HG03432 (cell line): Measurements from ENCODE around the gene NCKAP5.
"Not testable (repeated sequence)": the region's sequence is repeated elsewhere in the genome, so short reads cannot be mapped to it uniquely, and the experiment has no call there.

ENCODE experiments used
- ATAC-seq: cut with Tn5 transposase; IDR thresholded peaks from one replicate; pipeline ENCODE4 v1.9.1; 2021; ENCODE audit warnings: mild to moderate bottlenecking, moderate library complexity; ENCODE audit not compliant: unreplicated experiment

The NCKAP5 gene

DNA sequence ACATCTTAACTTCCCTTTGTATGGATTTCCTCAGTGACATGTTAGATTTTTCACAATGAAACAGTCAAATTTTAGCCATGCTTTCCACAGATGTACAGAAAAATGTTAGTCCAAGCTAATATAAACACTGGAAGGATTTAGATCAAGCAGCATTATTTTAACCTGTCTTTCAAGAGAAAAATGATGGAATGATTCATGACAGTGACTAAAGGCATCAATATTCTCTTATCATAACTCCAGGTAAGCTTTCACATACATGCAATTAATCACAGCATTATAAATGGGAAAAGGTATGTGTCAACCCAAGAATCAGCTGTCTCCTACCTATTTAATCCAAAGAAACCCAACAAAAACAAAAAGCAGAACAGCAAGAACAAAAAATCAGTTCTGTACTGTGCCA, 92.7 kb downstream of the NCKAP5 start:
- ATAC-seq, result no peak

GRCh38 chr2:133470446-133470845, 97.8 kb downstream of the NCKAP5 start:
- ATAC-seq, result not testable (repeated sequence)

DNA sequence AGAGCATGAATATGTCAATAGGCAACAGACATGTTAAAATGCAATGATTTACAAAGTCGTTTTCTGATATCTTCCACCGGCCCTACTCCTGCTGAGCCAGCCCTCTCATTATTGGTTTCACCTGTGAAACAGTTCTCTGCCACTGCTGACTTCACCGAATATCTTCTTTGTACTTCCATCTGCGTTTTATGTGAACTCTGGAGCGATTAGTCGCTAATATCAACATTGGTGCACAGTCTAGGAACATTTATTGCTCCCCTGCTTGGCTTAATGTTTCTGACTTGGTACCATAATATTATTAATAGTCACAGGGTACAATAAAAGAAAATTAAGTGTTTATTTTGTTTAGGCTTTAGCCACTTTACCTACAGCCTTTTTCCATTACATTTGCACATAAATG, 105.5 kb downstream of the NCKAP5 start:
- ATAC-seq, result no peak

- no peak for ATAC-seq
Measured at GRCh38 chr2:133461484-133461883, 106.8 kb downstream of the NCKAP5 start.

DNA sequence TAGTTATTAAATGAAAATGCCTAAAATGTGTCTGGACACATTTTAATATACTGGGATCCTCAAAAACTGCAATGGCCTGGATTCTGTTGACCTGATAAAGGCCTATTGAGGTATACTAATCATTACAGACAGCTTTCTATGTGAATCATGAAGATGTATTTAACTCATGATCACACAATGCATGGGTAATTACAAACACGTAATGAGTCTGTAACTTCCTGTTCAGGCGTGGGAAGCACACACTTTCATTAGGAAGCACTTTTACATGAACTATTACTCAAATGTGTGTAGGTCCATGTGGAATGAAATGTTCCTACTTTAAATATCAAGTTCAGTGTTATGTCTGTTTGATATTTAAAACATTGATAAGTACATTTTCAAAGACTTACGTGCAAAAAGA, 108.7 kb downstream of the NCKAP5 start:
- ATAC-seq, result no peak

DNA sequence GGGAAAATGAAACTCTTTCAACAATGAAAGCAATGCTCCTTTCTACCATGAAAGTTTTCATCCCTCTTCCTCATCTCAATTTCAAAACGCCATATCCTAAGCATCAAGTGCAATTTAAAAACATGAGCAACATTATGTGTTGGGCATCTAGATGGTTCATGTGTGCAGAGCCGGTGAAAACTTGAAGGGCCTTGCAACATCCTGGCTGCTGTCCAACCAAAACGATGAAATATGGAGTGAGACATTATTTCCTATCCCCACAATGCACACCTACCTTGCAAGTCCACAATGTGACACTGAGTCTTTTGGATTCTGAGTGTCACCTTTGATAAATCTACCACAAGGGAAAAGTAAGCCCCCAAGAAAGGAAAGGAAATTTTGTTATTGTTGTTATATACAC, 110.0 kb downstream of the NCKAP5 start:
- no peak for ATAC-seq

DNA sequence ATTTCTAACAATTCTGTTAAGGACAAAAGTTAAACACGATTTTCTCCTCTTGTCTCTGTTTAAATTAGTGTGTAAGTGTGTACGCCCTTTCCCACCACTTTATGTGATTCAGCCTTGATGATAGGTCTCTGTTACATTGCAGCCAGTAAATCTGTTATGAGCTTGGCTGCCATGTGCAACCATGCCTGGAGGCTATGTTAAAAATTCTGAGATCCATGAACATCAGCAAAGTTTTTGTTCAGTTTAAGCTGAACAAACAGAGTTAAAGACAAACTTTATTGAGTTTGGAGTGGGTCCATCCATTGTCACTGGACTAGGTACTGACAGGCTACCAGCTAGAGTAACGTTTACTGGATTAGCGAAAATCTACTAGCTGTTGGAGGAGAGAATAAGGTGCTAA, 110.4 kb downstream of the NCKAP5 start:
- no peak for ATAC-seq

DNA sequence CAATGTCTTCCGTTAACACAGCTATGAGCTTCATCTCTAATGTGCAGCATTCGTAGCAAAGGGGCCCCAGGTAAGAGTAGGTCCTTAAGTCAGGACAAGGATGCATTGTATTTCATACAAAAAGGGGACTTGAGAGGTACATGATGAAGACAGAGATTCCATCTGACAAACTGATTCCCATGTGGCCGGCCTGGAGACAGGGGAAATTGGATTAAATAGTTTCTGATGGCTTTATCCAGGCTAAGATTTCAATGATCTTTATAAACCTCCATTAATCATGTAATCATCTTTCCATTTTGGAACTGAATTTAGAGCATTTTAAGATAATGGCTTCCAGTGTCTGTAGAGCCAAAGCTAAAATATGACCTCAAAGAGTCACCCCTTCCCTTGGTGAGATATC, 111.3 kb downstream of the NCKAP5 start:
- ATAC-seq, result no peak

- ATAC-seq, result no peak
Measured at GRCh38 chr2:133456156-133456555, 112.1 kb downstream of the NCKAP5 start.

DNA sequence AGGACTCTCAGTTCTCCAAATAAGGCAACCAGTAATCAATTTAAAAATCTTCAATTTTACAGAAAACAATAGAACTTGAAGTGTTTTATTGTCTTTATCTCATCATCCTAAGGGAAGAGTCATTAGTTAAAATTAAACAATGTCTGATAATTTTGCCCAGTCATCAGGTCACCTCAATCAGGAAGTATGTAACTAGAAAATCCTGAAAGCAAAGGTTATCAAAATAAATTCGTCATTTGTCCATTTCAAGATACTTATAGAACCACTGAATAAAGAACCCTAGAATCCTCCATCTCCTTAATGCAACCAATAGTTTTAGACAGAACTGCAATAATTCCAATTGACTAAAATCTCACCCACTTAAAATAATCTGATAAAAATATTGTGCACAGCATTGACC, 115.2 kb downstream of the NCKAP5 start:
- no peak for ATAC-seq

DNA sequence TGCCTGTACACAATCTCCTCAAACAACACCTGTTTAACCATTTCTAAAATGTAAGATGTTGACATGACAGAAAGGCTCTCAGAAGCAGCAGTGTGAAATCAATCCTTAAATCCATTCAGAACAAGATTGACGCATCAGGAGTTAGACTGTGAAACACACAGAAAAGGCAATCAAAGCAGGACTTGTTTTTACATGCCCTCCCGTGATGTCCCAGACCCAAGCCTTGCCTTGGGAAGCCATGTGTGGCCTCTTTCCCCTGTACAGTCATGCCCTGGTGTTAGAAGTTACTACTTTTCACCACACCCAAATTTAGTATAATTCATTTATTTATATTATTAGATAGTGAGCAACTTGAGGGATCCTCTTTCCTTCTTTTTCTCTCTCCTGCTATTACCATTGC, 115.7 kb downstream of the NCKAP5 start:
- no peak for ATAC-seq

GRCh38 chr2:133452146-133452545, 116.1 kb downstream of the NCKAP5 start:
- no peak for ATAC-seq

GRCh38 chr2:133448195-133448594, 120.1 kb downstream of the NCKAP5 start:
- ATAC-seq, result no peak

GRCh38 chr2:133447303-133447702, 121.0 kb downstream of the NCKAP5 start:
- no peak for ATAC-seq

- ATAC-seq, result no peak
Measured at GRCh38 chr2:133444465-133444864, 123.8 kb downstream of the NCKAP5 start.

DNA sequence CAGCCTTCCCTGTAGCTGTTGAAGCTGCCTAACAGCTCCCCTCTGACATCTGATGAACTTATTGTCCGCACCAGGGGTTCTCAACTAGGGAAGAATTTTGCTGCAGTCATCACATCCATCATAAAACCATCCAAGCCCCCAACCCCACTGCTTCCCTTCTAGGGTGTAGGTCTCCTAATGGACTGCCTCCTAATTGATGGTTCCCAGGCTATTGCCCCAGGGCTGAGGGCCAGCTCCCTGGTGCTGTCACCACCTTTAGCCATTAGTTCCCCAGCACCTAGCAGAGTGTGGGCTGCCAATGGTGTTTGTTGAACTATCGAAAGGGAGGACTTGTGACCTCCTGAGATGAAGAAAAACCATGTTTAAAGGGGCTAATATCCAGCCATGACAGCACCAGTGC, 125.9 kb downstream of the NCKAP5 start:
- no peak for ATAC-seq

DNA sequence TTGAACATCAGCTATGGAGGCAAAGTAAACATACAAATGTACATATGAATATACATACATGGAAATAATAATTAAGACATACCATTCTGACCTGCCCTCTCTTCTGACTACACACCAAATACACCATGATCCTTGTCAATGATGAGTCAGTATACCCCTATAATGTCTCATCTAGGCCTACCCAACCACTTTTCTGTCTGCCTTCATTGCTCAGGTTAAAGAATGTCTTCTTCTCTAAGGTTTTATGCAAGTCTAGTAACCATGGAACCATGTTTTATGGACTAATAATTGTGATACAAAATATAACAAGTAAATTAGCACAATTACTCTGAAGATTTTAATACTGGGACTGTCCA, 128.7 kb downstream of the NCKAP5 start:
- no peak for ATAC-seq

DNA sequence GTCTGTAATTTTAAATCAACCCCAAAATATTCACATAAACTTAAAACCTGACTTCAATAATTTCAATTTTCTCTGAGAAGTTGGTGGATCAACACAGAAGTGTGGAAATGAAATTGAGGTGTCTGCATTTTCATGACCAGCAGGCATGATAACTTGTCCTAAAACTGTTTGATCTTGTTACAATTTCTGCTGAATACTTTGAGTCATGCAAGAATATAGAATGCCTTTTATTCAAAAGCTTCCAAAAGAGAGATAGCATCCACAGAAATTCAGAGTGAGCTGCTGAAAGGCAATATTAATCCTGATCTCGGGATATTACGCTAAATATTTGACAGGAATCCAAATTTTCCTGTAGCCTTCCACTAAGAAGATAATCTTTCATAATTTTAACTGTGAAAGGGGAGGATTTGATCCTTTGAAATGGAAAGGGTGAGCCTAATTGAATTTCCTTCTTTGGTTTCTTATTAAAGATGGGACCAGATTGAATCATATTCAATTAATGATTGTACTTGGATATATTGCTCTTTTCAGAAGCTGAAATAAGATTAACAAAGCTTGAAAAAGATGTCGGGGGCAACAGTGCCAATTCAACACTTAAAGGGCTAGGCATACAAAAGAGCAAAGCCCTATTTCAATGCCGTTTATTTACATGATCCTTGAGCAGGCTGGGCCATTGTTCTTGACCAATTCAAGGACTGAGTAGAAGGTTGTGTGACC, 129.3 kb downstream of the NCKAP5 start:
- no peak for ATAC-seq

DNA sequence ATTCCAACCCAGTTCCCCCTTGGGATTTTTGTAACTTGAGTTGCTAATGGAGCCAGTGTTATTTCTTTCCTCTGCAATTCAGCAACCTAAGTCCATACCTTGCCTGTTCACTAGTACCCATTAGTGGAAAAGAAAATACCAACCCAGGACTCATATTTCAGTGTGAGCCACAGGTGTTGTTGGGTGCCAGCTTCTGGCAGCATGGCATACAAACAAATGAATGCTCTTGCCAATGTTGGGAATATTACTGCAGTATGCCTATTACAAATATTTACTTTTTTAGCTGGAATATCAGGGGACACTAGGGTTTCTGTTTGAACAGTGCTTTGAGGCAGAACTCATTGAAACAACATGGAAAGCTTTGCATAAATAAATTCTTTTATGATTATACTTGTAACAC, 130.2 kb downstream of the NCKAP5 start:
- no peak for ATAC-seq

DNA sequence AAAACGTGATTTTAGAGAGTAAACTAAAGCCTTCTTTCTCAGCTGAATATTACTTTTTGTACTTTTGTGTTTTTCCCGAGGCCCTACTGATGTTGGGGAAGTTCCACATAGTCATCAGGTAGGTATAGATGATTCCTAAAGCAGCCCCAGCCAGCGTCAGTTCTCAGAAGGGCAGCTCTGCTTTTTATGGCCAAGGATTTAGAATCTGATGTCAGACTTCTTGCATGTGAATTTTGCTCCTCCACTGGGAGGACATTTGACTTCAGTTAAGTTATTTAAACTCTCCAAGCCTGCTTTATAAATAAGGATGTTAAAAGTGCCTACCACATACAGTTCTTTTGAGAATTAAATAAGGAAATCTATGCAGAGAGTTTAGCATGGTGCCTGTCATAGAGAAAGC, 130.8 kb downstream of the NCKAP5 start:
- ATAC-seq, result no peak

- no peak for ATAC-seq
Measured at GRCh38 chr2:133434959-133435668, 133.1 kb downstream of the NCKAP5 start.
